HepG2 (cell line): ENCODE results near the gene RERE. TPM values are rescaled to one million over a fixed set of nuclear protein-coding genes. Genes with fewer than 3 reads are reported as not detected.

Source experiments
- FOSL1 ChIP-seq: sonication (generic); formaldehyde crosslinking; IDR thresholded peaks from 2 replicates; pipeline ENCODE4 v1.9.0; 2021; ENCODE audit warnings: missing genetic modification reagents, borderline replicate concordance
- HMG20B ChIP-seq: conservative IDR thresholded peaks from 2 replicates; pipeline ENCODE4 v1.6.1; 2016; ENCODE audit warnings: missing genetic modification reagents, missing compliant biosample characterization
- POLR2A ChIP-seq, 2 experiments: IDR thresholded peaks; 2 replicates each; pipeline ENCODE4 v1.6.1; 2011; ENCODE audit warnings: low read depth in 2 of 2, low read length in 2 of 2, mild to moderate bottlenecking in 1 of 2, moderate library complexity in 1 of 2; ENCODE audit not compliant: insufficient read depth in 1 of 2
- RBFOX2 ChIP-seq: fragments of 200-400 bp; formaldehyde crosslinking; IDR thresholded peaks from 2 replicates; pipeline ENCODE4 v1.6.1; 2017; ENCODE audit warnings: low read depth, mild to moderate bottlenecking, low read length
- TAF15 ChIP-seq: fragments of 200-400 bp; formaldehyde crosslinking; IDR thresholded peaks from one replicate; pipeline ENCODE4 v1.6.1; 2018; ENCODE audit warnings: mild to moderate bottlenecking, low read depth, low read length; ENCODE audit not compliant: poor library complexity, severe bottlenecking
- YEATS2 ChIP-seq: sonication (generic); formaldehyde crosslinking; IDR thresholded peaks from 2 replicates; pipeline ENCODE4 v1.4.0; 2020; ENCODE audit warnings: missing genetic modification reagents, borderline replicate concordance
- ZBTB7B ChIP-seq: sonication (generic); formaldehyde crosslinking; IDR thresholded peaks from 2 replicates; pipeline ENCODE4 v1.4.0; 2020; ENCODE audit warnings: missing genetic modification reagents
- ZC3H4 ChIP-seq: sonication (generic); formaldehyde crosslinking; IDR thresholded peaks from 2 replicates; pipeline ENCODE4 v1.4.0; 2020; ENCODE audit warnings: missing genetic modification reagents, borderline replicate concordance
- ZNF616 ChIP-seq: sonication (generic); formaldehyde crosslinking; IDR thresholded peaks from 2 replicates; pipeline ENCODE4 v1.5.0; 2020; ENCODE audit warnings: low read depth, mild to moderate bottlenecking, missing genetic modification reagents
- polyA plus RNA-seq, 8 experiments: library from polyadenylated mRNA; depleted of rRNA in 3 of 8; stranded (reverse) in 7 of 8; unstranded in 1 of 8; fragments of >200 nt; fragmentation: Illumina TruSeq in 4 of 8; extraction: Trizol in 4 of 8; gene quantifications; 2 replicates each; pipeline versions ENCODE4 v1.2.1 to v1.2.3, GENCODE V29; 2011 to 2016; ENCODE audit warnings: low read depth in 4 of 8, missing spikeins in 1 of 8, mixed read lengths in 1 of 8; ENCODE audit not compliant: insufficient read depth in 1 of 8
- total RNA-seq, 5 experiments: library from RNA; depleted of rRNA; stranded (reverse); fragments of >200 nt; fragmentation: Illumina TruSeq; extraction: Trizol; gene quantifications; 2 replicates each; pipeline ENCODE4 v1.2.3, GENCODE V29; 2016; ENCODE audit warnings: low read depth in 1 of 5
- TF ChIP-seq, protein P1 (sequence below), 2 experiments: sonication (generic) in 1 of 2; formaldehyde crosslinking in 1 of 2; IDR thresholded peaks; 2 replicates each; pipeline versions ENCODE4 v1.4.0 to v1.6.1; 2016 to 2020; ENCODE audit warnings: borderline replicate concordance in 1 of 2, low read depth in 1 of 2, mild to moderate bottlenecking in 1 of 2, missing genetic modification reagents in 1 of 2
- TF ChIP-seq, protein P2 (sequence below): IDR thresholded peaks from 2 replicates; pipeline ENCODE4 v1.6.1; 2016; ENCODE audit warnings: missing compliant biosample characterization, missing genetic modification reagents, borderline replicate concordance
- TF ChIP-seq, protein P3 (sequence below): sonication (generic); formaldehyde crosslinking; IDR thresholded peaks from 2 replicates; pipeline ENCODE4 v1.4.0; 2020; ENCODE audit warnings: missing genetic modification reagents, mild to moderate bottlenecking, borderline replicate concordance
- TF ChIP-seq, protein P4 (sequence below): sonication (generic); formaldehyde crosslinking; IDR thresholded peaks from 2 replicates; pipeline ENCODE4 v1.9.0; 2021; ENCODE audit warnings: missing genetic modification reagents, mild to moderate bottlenecking, borderline replicate concordance
- TF ChIP-seq, protein P5 (sequence below): sonication (generic); formaldehyde crosslinking; conservative IDR thresholded peaks from 2 replicates; pipeline ENCODE4 v1.4.0; 2020; ENCODE audit warnings: missing genetic modification reagents

Gene RERE
- total and polyA plus RNA-seq, 2 of the 13 experiments (the other 11 are each of a cell fraction or from before 2014, with no cell fraction given): 18.3 to 21.9 TPM

DNA sequence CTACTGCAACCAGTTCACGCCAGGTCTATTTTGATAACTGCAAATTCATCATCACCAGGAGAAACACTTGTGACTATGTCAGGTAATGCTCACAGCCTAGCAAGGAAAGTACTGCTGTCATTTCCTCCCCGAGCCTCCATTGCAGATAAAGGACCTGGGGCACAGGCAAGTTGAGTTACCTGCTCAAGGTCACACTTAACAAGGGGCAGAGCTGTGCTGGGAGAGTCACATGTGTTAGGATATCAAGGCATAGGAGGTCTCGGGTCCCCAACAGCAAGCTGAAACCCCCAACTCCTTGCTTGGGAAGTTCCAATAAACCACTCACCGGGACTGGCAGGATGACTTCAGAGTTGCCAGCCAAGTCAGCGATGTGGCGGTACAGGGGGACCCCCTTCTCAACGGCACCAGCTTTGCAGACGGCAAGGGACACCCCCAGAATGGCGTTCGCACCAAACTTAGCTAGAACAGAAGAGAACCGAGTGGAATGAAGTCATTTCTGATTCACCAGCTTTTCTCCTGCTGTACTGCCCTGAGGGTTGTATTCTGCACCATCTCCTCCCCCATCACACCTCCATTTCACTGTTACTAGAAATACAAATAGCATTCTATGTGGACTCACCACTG, 49.5 kb upstream of the RERE start (continued):
- TF ChIP-seq, protein P1, sequence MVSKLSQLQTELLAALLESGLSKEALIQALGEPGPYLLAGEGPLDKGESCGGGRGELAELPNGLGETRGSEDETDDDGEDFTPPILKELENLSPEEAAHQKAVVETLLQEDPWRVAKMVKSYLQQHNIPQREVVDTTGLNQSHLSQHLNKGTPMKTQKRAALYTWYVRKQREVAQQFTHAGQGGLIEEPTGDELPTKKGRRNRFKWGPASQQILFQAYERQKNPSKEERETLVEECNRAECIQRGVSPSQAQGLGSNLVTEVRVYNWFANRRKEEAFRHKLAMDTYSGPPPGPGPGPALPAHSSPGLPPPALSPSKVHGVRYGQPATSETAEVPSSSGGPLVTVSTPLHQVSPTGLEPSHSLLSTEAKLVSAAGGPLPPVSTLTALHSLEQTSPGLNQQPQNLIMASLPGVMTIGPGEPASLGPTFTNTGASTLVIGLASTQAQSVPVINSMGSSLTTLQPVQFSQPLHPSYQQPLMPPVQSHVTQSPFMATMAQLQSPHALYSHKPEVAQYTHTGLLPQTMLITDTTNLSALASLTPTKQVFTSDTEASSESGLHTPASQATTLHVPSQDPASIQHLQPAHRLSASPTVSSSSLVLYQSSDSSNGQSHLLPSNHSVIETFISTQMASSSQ (IDR thresholded peaks at IDR 0.05; ENCODE audit: low read depth): no peak
- TF ChIP-seq, protein P1 (CRISPR knock-in tag; IDR thresholded peaks at IDR 0.05; ENCODE audit: borderline replicate concordance): no peak
- TF ChIP-seq ZBTB7B (CRISPR knock-in tag) (no peak), FOSL1 (CRISPR knock-in tag) (no peak), HMG20B (CRISPR knock-in tag) (no peak), ZC3H4 (CRISPR knock-in tag) (no peak), YEATS2 (no peak), POLR2A (IDR thresholded peaks at IDR 0.05; ENCODE audit: insufficient read depth in 1 of 2, low read depth in 2 of 2, low read length in 2 of 2) (peak; percentile 52 to 55), ZNF616 (CRISPR knock-in tag) (0 out of 2 replicates have a peak, but pooled peaks have one; percentile 32), TAF15 (no peak), RBFOX2 (peak; percentile 78)
- TF ChIP-seq, protein P2, sequence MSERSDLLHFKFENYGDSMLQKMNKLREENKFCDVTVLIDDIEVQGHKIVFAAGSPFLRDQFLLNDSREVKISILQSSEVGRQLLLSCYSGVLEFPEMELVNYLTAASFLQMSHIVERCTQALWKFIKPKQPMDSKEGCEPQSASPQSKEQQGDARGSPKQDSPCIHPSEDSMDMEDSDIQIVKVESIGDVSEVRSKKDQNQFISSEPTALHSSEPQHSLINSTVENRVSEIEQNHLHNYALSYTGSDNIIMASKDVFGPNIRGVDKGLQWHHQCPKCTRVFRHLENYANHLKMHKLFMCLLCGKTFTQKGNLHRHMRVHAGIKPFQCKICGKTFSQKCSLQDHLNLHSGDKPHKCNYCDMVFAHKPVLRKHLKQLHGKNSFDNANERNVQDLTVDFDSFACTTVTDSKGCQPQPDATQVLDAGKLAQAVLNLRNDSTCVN (CRISPR knock-in tag): no peak
- TF ChIP-seq, protein P3, sequence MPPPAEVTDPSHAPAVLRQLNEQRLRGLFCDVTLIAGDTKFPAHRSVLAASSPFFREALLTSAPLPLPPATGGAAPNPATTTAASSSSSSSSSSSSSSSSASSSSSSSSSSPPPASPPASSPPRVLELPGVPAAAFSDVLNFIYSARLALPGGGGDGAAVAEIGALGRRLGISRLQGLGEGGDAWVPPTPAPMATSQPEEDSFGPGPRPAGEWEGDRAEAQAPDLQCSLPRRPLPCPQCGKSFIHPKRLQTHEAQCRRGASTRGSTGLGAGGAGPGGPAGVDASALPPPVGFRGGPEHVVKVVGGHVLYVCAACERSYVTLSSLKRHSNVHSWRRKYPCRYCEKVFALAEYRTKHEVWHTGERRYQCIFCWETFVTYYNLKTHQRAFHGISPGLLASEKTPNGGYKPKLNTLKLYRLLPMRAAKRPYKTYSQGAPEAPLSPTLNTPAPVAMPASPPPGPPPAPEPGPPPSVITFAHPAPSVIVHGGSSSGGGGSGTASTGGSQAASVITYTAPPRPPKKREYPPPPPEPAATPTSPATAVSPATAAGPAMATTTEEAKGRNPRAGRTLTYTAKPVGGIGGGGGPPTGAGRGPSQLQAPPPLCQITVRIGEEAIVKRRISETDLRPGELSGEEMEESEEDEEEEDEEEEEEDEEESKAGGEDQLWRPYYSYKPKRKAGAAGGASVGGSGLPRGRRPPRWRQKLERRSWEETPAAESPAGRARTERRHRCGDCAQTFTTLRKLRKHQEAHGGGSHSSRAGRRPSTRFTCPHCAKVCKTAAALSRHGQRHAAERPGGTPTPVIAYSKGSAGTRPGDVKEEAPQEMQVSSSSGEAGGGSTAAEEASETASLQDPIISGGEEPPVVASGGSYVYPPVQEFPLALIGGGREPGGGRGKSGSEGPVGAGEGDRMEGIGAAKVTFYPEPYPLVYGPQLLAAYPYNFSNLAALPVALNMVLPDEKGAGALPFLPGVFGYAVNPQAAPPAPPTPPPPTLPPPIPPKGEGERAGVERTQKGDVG (CRISPR knock-in tag): no peak
- TF ChIP-seq, protein P4, sequence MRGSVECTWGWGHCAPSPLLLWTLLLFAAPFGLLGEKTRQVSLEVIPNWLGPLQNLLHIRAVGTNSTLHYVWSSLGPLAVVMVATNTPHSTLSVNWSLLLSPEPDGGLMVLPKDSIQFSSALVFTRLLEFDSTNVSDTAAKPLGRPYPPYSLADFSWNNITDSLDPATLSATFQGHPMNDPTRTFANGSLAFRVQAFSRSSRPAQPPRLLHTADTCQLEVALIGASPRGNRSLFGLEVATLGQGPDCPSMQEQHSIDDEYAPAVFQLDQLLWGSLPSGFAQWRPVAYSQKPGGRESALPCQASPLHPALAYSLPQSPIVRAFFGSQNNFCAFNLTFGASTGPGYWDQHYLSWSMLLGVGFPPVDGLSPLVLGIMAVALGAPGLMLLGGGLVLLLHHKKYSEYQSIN (CRISPR knock-in tag): no peak
- TF ChIP-seq, protein P5, sequence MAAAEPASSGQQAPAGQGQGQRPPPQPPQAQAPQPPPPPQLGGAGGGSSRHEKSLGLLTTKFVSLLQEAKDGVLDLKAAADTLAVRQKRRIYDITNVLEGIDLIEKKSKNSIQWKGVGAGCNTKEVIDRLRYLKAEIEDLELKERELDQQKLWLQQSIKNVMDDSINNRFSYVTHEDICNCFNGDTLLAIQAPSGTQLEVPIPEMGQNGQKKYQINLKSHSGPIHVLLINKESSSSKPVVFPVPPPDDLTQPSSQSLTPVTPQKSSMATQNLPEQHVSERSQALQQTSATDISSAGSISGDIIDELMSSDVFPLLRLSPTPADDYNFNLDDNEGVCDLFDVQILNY: no peak
